GM12892 (cell line): Measurements from ENCODE around the gene DNER.

Source experiments
- POLR2A ChIP-seq: IDR thresholded peaks from 2 replicates; pipeline ENCODE4 v1.6.1; 2011; ENCODE audit warnings: low read depth, low read length, control low read depth
- POLR2AphosphoS5 ChIP-seq: IDR thresholded peaks from 2 replicates; pipeline ENCODE4 v1.6.1; 2011; ENCODE audit warnings: low read depth, low read length, control low read depth
- TAF1 ChIP-seq: IDR thresholded peaks from 2 replicates; pipeline ENCODE4 v1.6.1; 2011; ENCODE audit warnings: low read depth, mild to moderate bottlenecking, control low read depth, low read length, borderline replicate concordance

GRCh38 chr2:229519655-229520430 lies 194.5 kb downstream of the DNER start:
- TF ChIP-seq POLR2AphosphoS5, result no peak
- no peak for TF ChIP-seq POLR2A
- TF ChIP-seq TAF1, result no peak
